Right atrium auricular region (tissue), 2 donors: ENCODE measurements around the gene SLC9A1. TPM values are rescaled to one million over a fixed set of nuclear protein-coding genes. Genes with fewer than 3 reads are reported as not detected.

Experiments used
- DNase-seq: peaks from one replicate; pipeline ENCODE4 v3.0.0-alpha.2; 2019; ENCODE audit warnings: low spot score
- H3K27ac ChIP-seq, 2 donors: fragments of 200-600 bp; sonication (generic); 1 replicate in 1 of 2; 2 replicates in 1 of 2; pipeline ENCODE4 v1.5.1; 2016 to 2019
- H3K27me3 ChIP-seq, 2 donors: fragments of 200-600 bp; sonication (generic); one replicate each; pipeline versions ENCODE4 v1.5.1 to v1.6.0; 2017 to 2019
- H3K36me3 ChIP-seq: fragments of 200-600 bp; sonication (generic); one replicate; pipeline ENCODE4 v1.5.1; 2016
- H3K4me1 ChIP-seq, 2 donors: fragments of 200-600 bp; sonication (generic); one replicate each; pipeline versions ENCODE4 v1.5.1 to v1.6.0; 2017 to 2019
- H3K4me3 ChIP-seq, 2 donors: fragments of 200-600 bp; sonication (generic); 1 replicate in 1 of 2; 2 replicates in 1 of 2; pipeline ENCODE4 v1.5.1; 2017 to 2019; ENCODE audit warnings: mild to moderate bottlenecking in 1 of 2, moderate library complexity in 1 of 2
- H3K9me3 ChIP-seq, 2 donors: fragments of 200-600 bp; sonication (generic); one replicate each; pipeline ENCODE4 v1.5.1; 2019
- total RNA-seq, 2 donors: library from RNA; depleted of rRNA; stranded (reverse); fragments of >200 nt; gene quantifications; one replicate each; pipeline ENCODE4 v1.1.0, GENCODE V29; 2016
- TF ChIP-seq, protein P1 (sequence below), 2 donors: fragments of 200-600 bp; sonication (generic); IDR thresholded peaks; one replicate each; pipeline ENCODE4 v1.5.1; 2019; ENCODE audit warnings: antibody characterized with exemption in 2 of 2

Gene SLC9A1
- total RNA-seq, 2 donors from 2014 or later, result 20.0 to 28.3 TPM

DNA sequence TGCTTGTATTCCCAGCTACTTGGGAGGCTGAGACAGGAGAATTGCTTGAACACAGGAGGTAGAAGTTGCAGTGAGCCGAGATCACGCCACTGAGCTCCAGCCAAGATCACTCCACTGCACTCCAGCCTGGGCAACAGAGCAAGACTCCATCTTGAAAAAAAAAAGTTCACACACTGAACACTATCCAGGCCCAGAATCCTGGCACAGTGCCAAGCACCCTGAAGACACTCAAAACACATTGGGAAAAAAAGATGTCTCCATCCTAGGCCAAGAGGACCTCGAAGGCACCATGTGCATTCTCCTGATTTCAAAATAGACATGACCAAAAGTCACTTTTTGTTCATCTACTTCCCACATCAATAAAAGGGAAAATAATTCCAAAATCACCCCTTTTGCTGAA is 38.7 kb downstream of the SLC9A1 start:
- peaks cover 0 to 69% of the 10 kb centered on the region in 2 donors for H3K4me1 ChIP-seq
- DNase-seq, result no peak
- H3K4me3 ChIP-seq, result no peak overlapping the region
- no peaks in the 10 kb centered on the region for H3K27me3 ChIP-seq
- no peaks in the 10 kb centered on the region for H3K36me3 ChIP-seq
- no peaks in the 10 kb centered on the region for H3K9me3 ChIP-seq
- peak overlapping the region in 1 of 2 donors; percentile 90 for H3K27ac ChIP-seq
- TF ChIP-seq, protein P1, sequence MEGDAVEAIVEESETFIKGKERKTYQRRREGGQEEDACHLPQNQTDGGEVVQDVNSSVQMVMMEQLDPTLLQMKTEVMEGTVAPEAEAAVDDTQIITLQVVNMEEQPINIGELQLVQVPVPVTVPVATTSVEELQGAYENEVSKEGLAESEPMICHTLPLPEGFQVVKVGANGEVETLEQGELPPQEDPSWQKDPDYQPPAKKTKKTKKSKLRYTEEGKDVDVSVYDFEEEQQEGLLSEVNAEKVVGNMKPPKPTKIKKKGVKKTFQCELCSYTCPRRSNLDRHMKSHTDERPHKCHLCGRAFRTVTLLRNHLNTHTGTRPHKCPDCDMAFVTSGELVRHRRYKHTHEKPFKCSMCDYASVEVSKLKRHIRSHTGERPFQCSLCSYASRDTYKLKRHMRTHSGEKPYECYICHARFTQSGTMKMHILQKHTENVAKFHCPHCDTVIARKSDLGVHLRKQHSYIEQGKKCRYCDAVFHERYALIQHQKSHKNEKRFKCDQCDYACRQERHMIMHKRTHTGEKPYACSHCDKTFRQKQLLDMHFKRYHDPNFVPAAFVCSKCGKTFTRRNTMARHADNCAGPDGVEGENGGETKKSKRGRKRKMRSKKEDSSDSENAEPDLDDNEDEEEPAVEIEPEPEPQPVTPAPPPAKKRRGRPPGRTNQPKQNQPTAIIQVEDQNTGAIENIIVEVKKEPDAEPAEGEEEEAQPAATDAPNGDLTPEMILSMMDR (IDR thresholded peaks at IDR 0.05), result no peak

DNA sequence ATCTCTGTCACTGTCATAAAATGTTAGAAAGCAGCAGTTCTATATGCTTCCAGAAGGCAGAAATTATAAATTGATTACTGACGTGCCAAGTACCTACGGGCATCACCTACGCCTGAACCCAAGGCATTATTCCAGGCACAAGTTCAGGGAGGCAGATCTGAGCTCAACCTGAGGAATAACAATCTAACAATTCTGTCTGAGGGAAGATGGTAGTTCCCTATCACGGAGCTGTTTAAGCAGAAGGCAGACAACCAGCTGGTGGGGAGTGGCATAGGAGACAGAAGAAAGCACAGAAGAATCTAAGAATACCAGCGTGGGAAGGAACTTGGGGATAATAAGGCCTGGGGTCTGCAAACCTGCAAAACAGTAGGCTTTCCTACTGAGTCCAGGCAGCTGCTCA is 40.4 kb downstream of the SLC9A1 start:
- Histone ChIP-seq H3K4me3 (no peak overlapping the region), H3K27me3 (no peaks in the 10 kb centered on the region), H3K36me3 (no peaks in the 10 kb centered on the region), H3K9me3 (no peaks in the 10 kb centered on the region), H3K4me1 (peaks cover 0 to 63% of the 10 kb centered on the region in 2 donors), H3K27ac (no peak overlapping the region)
- TF ChIP-seq, protein P1 (IDR thresholded peaks at IDR 0.05), result no peak
- no peak for DNase-seq

DNA sequence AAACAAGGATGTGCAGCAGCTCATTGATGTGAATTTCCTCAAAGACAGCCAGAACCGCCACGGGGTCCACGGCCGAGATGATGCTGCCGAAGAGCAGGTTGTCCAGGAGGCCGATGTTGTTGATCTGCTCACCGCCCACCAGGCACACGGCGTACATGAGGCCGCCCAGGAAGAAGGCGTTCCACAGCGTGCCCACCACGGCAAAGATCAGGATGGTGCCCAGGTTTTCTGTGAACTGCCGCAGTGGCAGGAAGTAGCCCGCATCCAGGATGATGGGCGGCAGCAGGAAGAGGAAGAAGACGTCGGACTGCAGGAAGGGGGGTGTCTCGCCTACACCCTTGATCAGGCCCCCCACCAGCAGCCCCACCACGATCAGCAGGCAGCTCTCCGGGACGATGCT is 41.1 kb downstream of the SLC9A1 start:
- H3K4me3 ChIP-seq, result no peak overlapping the region
- H3K27me3 ChIP-seq, result no peaks in the 10 kb centered on the region
- no peak overlapping the region for H3K27ac ChIP-seq
- H3K4me1 ChIP-seq, result peaks cover 0 to 56% of the 10 kb centered on the region in 2 donors
- TF ChIP-seq, protein P1 (IDR thresholded peaks at IDR 0.05), result no peak
- no peak for DNase-seq
- H3K36me3 ChIP-seq, result no peaks in the 10 kb centered on the region
- H3K9me3 ChIP-seq, result no peaks in the 10 kb centered on the region

DNA sequence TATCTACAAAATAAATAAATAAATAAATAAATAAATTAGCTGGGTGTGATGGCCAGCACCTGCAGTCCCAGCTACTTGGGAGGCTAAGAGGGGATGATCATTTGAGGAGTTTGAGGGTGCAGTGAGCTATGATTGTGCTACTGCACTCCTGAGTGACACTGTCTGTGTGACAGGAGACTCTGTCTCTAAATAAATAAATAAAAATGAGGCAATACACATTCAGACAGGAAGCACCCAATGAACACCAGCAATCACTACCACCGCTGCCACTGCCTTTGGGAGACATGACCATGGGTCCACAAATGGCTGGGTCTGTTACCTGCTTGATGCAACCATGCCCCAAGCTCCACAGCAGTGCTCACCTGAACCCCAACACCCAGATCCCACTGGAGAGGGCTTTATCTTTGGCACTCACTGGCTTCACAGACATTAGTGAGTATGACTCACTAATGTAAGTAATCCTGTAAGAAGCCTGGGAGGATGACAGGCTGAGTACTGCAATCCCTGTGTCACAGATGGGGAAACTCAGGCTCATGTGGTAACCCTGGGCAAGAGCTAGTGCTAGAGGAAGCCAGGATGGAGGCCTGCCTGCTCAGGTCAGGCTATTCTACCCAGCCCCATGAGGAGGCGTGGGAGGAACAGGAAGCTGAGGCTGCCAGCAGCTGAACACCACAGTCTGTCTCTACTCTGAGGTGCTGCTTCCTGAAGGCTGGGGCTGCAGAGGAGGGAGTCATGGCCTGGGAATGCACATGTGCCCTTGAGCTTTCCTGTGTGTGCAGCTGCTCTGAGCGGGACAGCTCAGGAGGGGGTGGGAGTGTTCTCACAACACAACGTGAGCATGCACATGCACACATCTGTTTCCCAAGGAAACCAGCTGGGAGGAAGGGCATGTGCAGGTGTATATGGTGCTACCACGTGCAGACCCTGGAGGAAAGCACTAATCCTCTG is 43.0 kb downstream of the SLC9A1 start:
- H3K27ac ChIP-seq, result no peak overlapping the region
- H3K27me3 ChIP-seq, result no peaks in the 10 kb centered on the region
- peak; percentile 84 for DNase-seq
- TF ChIP-seq, protein P1 (IDR thresholded peaks at IDR 0.05), result peak in 1 of 2 donors; percentile 34
- no peaks in the 10 kb centered on the region for H3K9me3 ChIP-seq
- H3K36me3 ChIP-seq, result no peaks in the 10 kb centered on the region
- H3K4me1 ChIP-seq, result peaks cover 0 to 36% of the 10 kb centered on the region in 2 donors
- no peak overlapping the region for H3K4me3 ChIP-seq

DNA sequence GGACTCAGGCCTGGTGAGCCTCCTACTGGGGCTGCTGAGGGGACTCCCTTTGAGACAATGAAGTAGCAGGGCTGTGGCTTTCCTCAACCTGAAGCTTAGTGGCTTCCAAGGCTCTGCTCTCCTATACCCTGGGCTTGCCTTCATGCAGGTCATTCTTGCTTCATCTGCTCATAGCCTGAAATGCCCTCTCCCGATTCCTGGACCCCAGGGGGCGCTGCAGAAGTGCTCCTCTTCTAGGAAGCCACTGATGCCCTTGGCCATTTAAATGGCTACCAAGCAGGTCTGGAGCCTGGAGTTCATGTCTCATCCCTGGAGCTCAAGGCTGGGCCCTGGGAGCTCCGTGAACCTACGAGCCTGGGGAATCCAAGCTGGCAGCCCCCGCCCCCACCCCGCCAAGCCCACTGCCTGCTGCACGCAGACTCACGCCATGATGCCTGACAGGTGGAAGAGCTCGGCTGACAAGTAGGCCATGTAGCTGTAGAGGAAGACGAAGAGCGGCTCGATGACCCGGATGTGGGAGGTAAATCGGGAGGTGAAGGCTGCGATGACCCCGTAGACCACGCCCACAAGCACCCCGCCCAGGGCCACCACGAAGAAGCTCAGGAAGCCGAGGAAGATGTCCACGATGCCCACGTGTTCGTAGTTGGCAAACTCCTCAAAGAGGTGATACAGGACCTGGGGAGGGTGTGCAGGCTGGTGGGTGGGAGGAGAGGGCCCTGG is 45.7 kb downstream of the SLC9A1 start:
- Histone ChIP-seq H3K4me3 (no peak overlapping the region), H3K27ac (no peak overlapping the region), H3K36me3 (peaks cover 15% of the 10 kb centered on the region), H3K27me3 (no peaks in the 10 kb centered on the region), H3K4me1 (peaks cover 0 to 17% of the 10 kb centered on the region in 2 donors), H3K9me3 (no peaks in the 10 kb centered on the region)
- DNase-seq, result no peak
- TF ChIP-seq, protein P1 (IDR thresholded peaks at IDR 0.05), result peak in 1 of 2 donors; percentile 12
